H9 (cell line): ENCODE data around the gene RERE. TPM values are rescaled to one million over a fixed set of nuclear protein-coding genes. Genes with fewer than 3 reads are reported as not detected.
A peak's percentile ranks its signal among the peaks of the same experiment; 100 is the strongest.

Experiments used
- DNase-seq: peaks from one replicate; pipeline ENCODE4 v3.0.0-alpha.2; 2017
- H2AFZ ChIP-seq: one replicate; pipeline ENCODE4 v1.6.1; 2013; ENCODE audit warnings: mild to moderate bottlenecking, low read length, control low read depth, moderate library complexity
- H2AK5ac ChIP-seq: 2 replicates; pipeline ENCODE4 v1.6.1; 2013; ENCODE audit warnings: low read length, control low read depth, mixed read lengths; ENCODE audit not compliant: insufficient read length
- H2BK120ac ChIP-seq: one replicate; pipeline ENCODE4 v1.6.1; 2013; ENCODE audit warnings: low read depth, mild to moderate bottlenecking, low read length, control low read depth, inconsistent platforms; ENCODE audit not compliant: poor library complexity, severe bottlenecking
- H2BK12ac ChIP-seq: 2 replicates; pipeline ENCODE4 v1.6.1; 2013; ENCODE audit warnings: low read length, control low read depth, mixed read lengths, low read depth; ENCODE audit not compliant: insufficient read length
- H2BK15ac ChIP-seq: 2 replicates; pipeline ENCODE4 v1.6.1; 2013; ENCODE audit warnings: low read depth, low read length, control low read depth
- H2BK20ac ChIP-seq: one replicate; pipeline ENCODE4 v1.6.1; 2013; ENCODE audit warnings: low read depth, mild to moderate bottlenecking, low read length, control low read depth, inconsistent platforms; ENCODE audit not compliant: poor library complexity, severe bottlenecking
- H2BK5ac ChIP-seq: 2 replicates; pipeline ENCODE4 v1.6.1; 2013; ENCODE audit warnings: low read length, control low read depth, mixed read lengths; ENCODE audit not compliant: insufficient read length
- H3K14ac ChIP-seq: 2 replicates; pipeline ENCODE4 v1.6.1; 2013; ENCODE audit warnings: low read length, control low read depth; ENCODE audit not compliant: insufficient read depth
- H3K18ac ChIP-seq: 2 replicates; pipeline ENCODE4 v1.6.1; 2013; ENCODE audit warnings: low read depth, mild to moderate bottlenecking, mixed read lengths, low read length, control low read depth; ENCODE audit not compliant: insufficient read length
- H3K23ac ChIP-seq: 2 replicates; pipeline ENCODE4 v1.6.1; 2013; ENCODE audit warnings: low read length, control low read depth, mixed read lengths, low read depth; ENCODE audit not compliant: insufficient read length
- H3K23me2 ChIP-seq: 2 replicates; pipeline ENCODE4 v1.6.1; 2013; ENCODE audit warnings: low read depth, mild to moderate bottlenecking, mixed read lengths, low read length, control low read depth; ENCODE audit not compliant: insufficient read length, poor library complexity, severe bottlenecking
- H3K27ac ChIP-seq: 2 replicates; pipeline ENCODE4 v1.5.1; 2013; ENCODE audit warnings: low read length, control low read depth, mixed read lengths, low read depth; ENCODE audit not compliant: insufficient read length
- H3K27me3 ChIP-seq: 2 replicates; pipeline ENCODE4 v1.6.1; 2013; ENCODE audit warnings: low read length, control low read depth, inconsistent platforms; ENCODE audit not compliant: insufficient read depth
- H3K4ac ChIP-seq: 2 replicates; pipeline ENCODE4 v1.6.1; 2013; ENCODE audit warnings: low read depth, mild to moderate bottlenecking, control low read depth, inconsistent platforms, low read length, moderate library complexity
- H3K4me1 ChIP-seq: 2 replicates; pipeline ENCODE4 v1.6.1; 2013; ENCODE audit warnings: low read length, control low read depth, inconsistent platforms; ENCODE audit not compliant: insufficient read depth
- H3K4me2 ChIP-seq: 2 replicates; pipeline ENCODE4 v1.6.1; 2013; ENCODE audit warnings: low read length, control low read depth, mixed read lengths; ENCODE audit not compliant: insufficient read length, insufficient read depth
- H3K56ac ChIP-seq: 2 replicates; pipeline ENCODE4 v1.6.1; 2013; ENCODE audit warnings: low read depth, mild to moderate bottlenecking, mixed read lengths, low read length, control low read depth; ENCODE audit not compliant: insufficient read length
- H3K79me1 ChIP-seq: 2 replicates; pipeline ENCODE4 v1.6.1; 2013; ENCODE audit warnings: low read depth, mild to moderate bottlenecking, moderate library complexity, low read length, control low read depth, inconsistent platforms; ENCODE audit not compliant: insufficient read depth, poor library complexity, severe bottlenecking
- H3K79me2 ChIP-seq: 2 replicates; pipeline ENCODE4 v1.6.1; 2013; ENCODE audit warnings: low read length, control low read depth, inconsistent platforms; ENCODE audit not compliant: insufficient read depth
- H3K9ac ChIP-seq: 2 replicates; pipeline ENCODE4 v1.6.1; 2013; ENCODE audit warnings: low read length, control low read depth, mixed read lengths; ENCODE audit not compliant: insufficient read length; ENCODE audit errors: extremely low read depth
- H3K9me3 ChIP-seq: one replicate; pipeline ENCODE4 v1.6.1; 2013; ENCODE audit warnings: low read depth, low read length, inconsistent platforms; ENCODE audit not compliant: control insufficient read depth
- H3T11ph ChIP-seq: one replicate; pipeline ENCODE4 v1.6.1; 2013; ENCODE audit warnings: mild to moderate bottlenecking, low read length, control low read depth, inconsistent platforms
- H4K20me1 ChIP-seq: one replicate; pipeline ENCODE4 v1.6.1; 2013; ENCODE audit not compliant: control insufficient read depth, insufficient read length, insufficient read depth
- H4K5ac ChIP-seq: 2 replicates; pipeline ENCODE4 v1.6.1; 2013; ENCODE audit warnings: low read depth, mild to moderate bottlenecking, mixed read lengths, low read length, control low read depth; ENCODE audit not compliant: insufficient read length
- H4K8ac ChIP-seq: replicated peaks from 2 replicates; pipeline ENCODE4 v1.6.1; 2013; ENCODE audit warnings: low read length, control low read depth, mixed read lengths, low read depth; ENCODE audit not compliant: insufficient read length
- H4K91ac ChIP-seq: 2 replicates; pipeline ENCODE4 v1.6.1; 2013; ENCODE audit warnings: low read depth, mild to moderate bottlenecking, moderate library complexity, mixed read lengths, low read length, control low read depth; ENCODE audit not compliant: insufficient read length
- H3K27ac Mint-ChIP-seq, 3 experiments: 2 replicates in 2 of 3; 3 replicates in 1 of 3; pipeline ENCODE4 v1.8.0; 2020 to 2021; ENCODE audit warnings: mixed read lengths in 3 of 3, mild to moderate bottlenecking in 1 of 3, moderate library complexity in 1 of 3
- H3K27me3 Mint-ChIP-seq: 2 replicates; pipeline ENCODE4 v1.8.0; 2021; ENCODE audit warnings: low read depth, mild to moderate bottlenecking, moderate library complexity, mixed read lengths
- H3K36me3 Mint-ChIP-seq, 3 experiments: 2 replicates in 2 of 3; 3 replicates in 1 of 3; pipeline ENCODE4 v1.8.0; 2020 to 2021; ENCODE audit warnings: low read depth in 3 of 3, mixed read lengths in 3 of 3; ENCODE audit not compliant: insufficient read depth in 1 of 3
- H3K4me1 Mint-ChIP-seq, 2 experiments: 2 replicates each; pipeline ENCODE4 v1.8.0; 2020; ENCODE audit warnings: mixed read lengths in 2 of 2
- H3K4me3 Mint-ChIP-seq, 2 experiments: 2 replicates in 1 of 2; 3 replicates in 1 of 2; pipeline ENCODE4 v1.8.0; 2020 to 2021; ENCODE audit warnings: mild to moderate bottlenecking in 2 of 2, mixed read lengths in 2 of 2, moderate library complexity in 1 of 2
- H3K9me3 Mint-ChIP-seq, 2 experiments: 2 replicates in 1 of 2; 3 replicates in 1 of 2; pipeline ENCODE4 v1.8.0; 2020; ENCODE audit warnings: mild to moderate bottlenecking in 2 of 2, mixed read lengths in 2 of 2, moderate library complexity in 1 of 2
- CTCF ChIP-seq: fragments of 200-600 bp; sonication (generic); conservative IDR thresholded peaks from 3 replicates; pipeline ENCODE4 v1.8.0; 2021; ENCODE audit warnings: antibody characterized with exemption, mild to moderate bottlenecking
- WGBS: extraction: QIAGEN DNeasy Blood & Tissue Kit; methylation state at CpG from one replicate; pipeline ENCODE4 v1.1.7; 2013; ENCODE audit warnings: missing lambda C conversion rate, low lambda C conversion rate, mixed read lengths; ENCODE audit not compliant: insufficient read length; ENCODE audit errors: extremely low coverage; 5-methylcytosine and 5-hydroxymethylcytosine counted together
- total RNA-seq: library from RNA; stranded (reverse); gene quantifications from 2 replicates; pipeline ENCODE4 v1.2.1, GENCODE V29; 2021

Gene RERE
- total RNA-seq, 1 experiment from 2014 or later = 103 TPM

GRCh38 chr1:8374812-8375211 lies 442.6 kb downstream of the RERE start:
- H2AFZ ChIP-seq = no peak overlapping the region
- peaks cover 9% of the 10 kb centered on the region for H3K79me1 ChIP-seq
- peak; percentile 62 for DNase-seq
- Mint-ChIP-seq H3K27ac (peak overlapping the region; percentile 56 to 90 (median 71); a peak in 6 of 7 replicates), H3K9me3 (no peaks in the 10 kb centered on the region), H3K4me1 (peaks cover 71 to 79% of the 10 kb centered on the region in 2 experiments), H3K27me3 (no peaks in the 10 kb centered on the region), H3K4me3 (peak overlapping the region in 1 of 2 experiments; percentile 34; a peak in 3 of 5 replicates), H3K36me3 (peaks cover 0 to 3% (median 0%) of the 10 kb centered on the region in 3 experiments; a peak in 3 of 7 replicates)
- H3K4me2 ChIP-seq = no peak overlapping the region
- H4K91ac ChIP-seq = no peak overlapping the region
- no peak overlapping the region for H2BK20ac ChIP-seq
- TF ChIP-seq CTCF = peak; percentile 72
- H2BK5ac ChIP-seq = no peak overlapping the region
- no peaks in the 10 kb centered on the region for H3K9me3 ChIP-seq
- H3K4ac ChIP-seq = no peak overlapping the region
- H2BK120ac ChIP-seq = no peak overlapping the region
- H4K8ac ChIP-seq = no peak overlapping the region
- H3T11ph ChIP-seq = no peak overlapping the region
- H2BK12ac ChIP-seq = no peak overlapping the region
- H3K4me1 ChIP-seq = peaks cover 18% of the 10 kb centered on the region; the same call in 1 of the 2 replicates
- H4K5ac ChIP-seq = no peak overlapping the region
- H3K23me2 ChIP-seq = no peaks in the 10 kb centered on the region
- H3K9ac ChIP-seq = no peak overlapping the region
- H2BK15ac ChIP-seq = no peak overlapping the region
- no peak overlapping the region for H3K23ac ChIP-seq
- H2AK5ac ChIP-seq = no peak overlapping the region
- peaks cover 2% of the 10 kb centered on the region; the same call in 1 of the 2 replicates for H3K79me2 ChIP-seq
- H4K20me1 ChIP-seq = no peaks in the 10 kb centered on the region
- H3K14ac ChIP-seq = no peak overlapping the region
- no peak overlapping the region for H3K56ac ChIP-seq
- no peaks in the 10 kb centered on the region for H3K27me3 ChIP-seq
- WGBS = no CpG with 5 or more reads among the region's 2 CpGs
- no peak overlapping the region for H3K27ac ChIP-seq
- no peak overlapping the region for H3K18ac ChIP-seq
